ENCODE measurements around the gene HAND1. TPM values are rescaled to one million over a fixed set of nuclear protein-coding genes. Genes with fewer than 3 reads are reported as not detected.

Gene HAND1
- total RNA-seq, 6 donors from 2014 or later: 1.7 TPM; not detected in 5

DNA sequence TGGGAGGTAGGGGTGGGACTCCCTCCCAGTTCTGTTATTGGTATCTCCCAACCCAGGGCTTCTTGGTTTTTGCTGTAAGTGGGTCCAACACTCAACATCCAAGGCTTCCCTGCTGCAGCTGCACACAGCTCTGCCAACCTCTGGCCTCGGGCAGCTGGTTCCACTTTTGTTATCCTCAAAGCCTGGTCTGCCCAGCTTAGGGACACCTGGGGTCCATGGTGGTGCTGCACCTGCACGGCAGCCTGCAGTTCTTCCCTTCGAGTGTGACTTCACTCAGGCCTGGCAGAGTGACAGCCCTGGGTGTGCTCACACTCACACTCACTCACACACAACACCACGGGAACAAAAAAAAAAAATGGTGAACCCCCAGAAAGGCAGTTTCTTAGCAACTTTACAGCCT is 47.6 kb downstream of the HAND1 start:
- H3K27me3 ChIP-seq: no peaks in the 10 kb centered on the region
- ATAC-seq (ENCODE audit: low FRiP score in 2 of 2): no peak
- TF ChIP-seq EP300 (IDR thresholded peaks at IDR 0.05) (no peak), POLR2A (IDR thresholded peaks at IDR 0.05) (no peak), CTCF (IDR thresholded peaks at IDR 0.05) (no peak), POLR2AphosphoS5 (IDR thresholded peaks at IDR 0.05) (no peak)

GRCh38 chr5:154429341-154429740 is 48.7 kb downstream of the HAND1 start:
- no peak for TF ChIP-seq POLR2A (IDR thresholded peaks at IDR 0.05)
- no peak for TF ChIP-seq CTCF (IDR thresholded peaks at IDR 0.05)
- TF ChIP-seq POLR2AphosphoS5 (IDR thresholded peaks at IDR 0.05): no peak
- no peak for TF ChIP-seq EP300 (IDR thresholded peaks at IDR 0.05)
- Histone ChIP-seq H3K9me3 (no peaks in the 10 kb centered on the region), H3K4me1 (no peaks in the 10 kb centered on the region), H3K36me3 (peaks cover 0 to 2% (median 0%) of the 10 kb centered on the region in 4 donors), H3K4me3 (no peak overlapping the region), H3K27ac (no peak overlapping the region), H3K27me3 (no peaks in the 10 kb centered on the region)
- ATAC-seq (ENCODE audit: low FRiP score in 2 of 2): no peak
- DNase-seq: no peak
- WGBS, 2 donors: 94 to 98% methylated on average over 1 of the region's 1 CpG

More for the DNA sequence above, 47.6 kb downstream of the HAND1 start:
- no peaks in the 10 kb centered on the region for H3K9me3 ChIP-seq
- no peak overlapping the region for H3K4me3 ChIP-seq
- H3K36me3 ChIP-seq: peaks cover 0 to 7% (median 3%) of the 10 kb centered on the region in 4 donors
- DNase-seq: no peak
- WGBS, 2 donors: 66 to 72% methylated on average over 4 of the region's 4 CpGs
- no peak overlapping the region for H3K27ac ChIP-seq
- H3K4me1 ChIP-seq: no peaks in the 10 kb centered on the region

DNA sequence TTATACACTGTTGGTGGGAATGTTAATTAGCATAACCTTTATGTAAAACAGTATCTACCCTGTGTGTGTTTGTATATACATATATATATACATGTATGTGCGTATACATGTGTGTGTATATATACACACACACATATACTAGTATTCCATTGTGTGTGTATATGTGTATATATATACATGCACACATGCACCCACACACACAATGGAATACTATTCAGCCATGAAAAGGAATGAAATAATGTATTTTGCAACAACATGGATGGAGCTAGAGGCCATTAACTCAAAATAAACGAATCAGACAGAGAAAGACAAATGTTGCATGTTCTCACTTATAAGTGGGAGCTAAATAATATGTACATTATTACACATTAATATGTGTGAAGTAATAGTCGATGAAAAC is 49.8 kb downstream of the HAND1 start:
- no peak overlapping the region for H3K4me3 ChIP-seq
- ATAC-seq (ENCODE audit: low FRiP score in 2 of 2) (no peak), DNase-seq (no peak)
- 95% methylated on average over 3 of the region's 3 CpGs for WGBS, 2 donors
- H3K9me3 ChIP-seq: no peaks in the 10 kb centered on the region
- TF ChIP-seq POLR2AphosphoS5 (IDR thresholded peaks at IDR 0.05) (no peak), POLR2A (IDR thresholded peaks at IDR 0.05) (no peak), CTCF (IDR thresholded peaks at IDR 0.05) (no peak), EP300 (IDR thresholded peaks at IDR 0.05) (no peak)
- no peaks in the 10 kb centered on the region for H3K4me1 ChIP-seq
- no peaks in the 10 kb centered on the region for H3K27me3 ChIP-seq
- H3K36me3 ChIP-seq: no peaks in the 10 kb centered on the region
- H3K27ac ChIP-seq: no peak overlapping the region

Other genes starting within 250 kb of the HAND1 start
- 10 to 100 TPM; 34.0 to 52.8 (median 37.8) TPM for gene SAP30L, start 32.2 kb downstream of the HAND1 start, total RNA-seq